ENCODE results near the gene SLC17A4.

DNA sequence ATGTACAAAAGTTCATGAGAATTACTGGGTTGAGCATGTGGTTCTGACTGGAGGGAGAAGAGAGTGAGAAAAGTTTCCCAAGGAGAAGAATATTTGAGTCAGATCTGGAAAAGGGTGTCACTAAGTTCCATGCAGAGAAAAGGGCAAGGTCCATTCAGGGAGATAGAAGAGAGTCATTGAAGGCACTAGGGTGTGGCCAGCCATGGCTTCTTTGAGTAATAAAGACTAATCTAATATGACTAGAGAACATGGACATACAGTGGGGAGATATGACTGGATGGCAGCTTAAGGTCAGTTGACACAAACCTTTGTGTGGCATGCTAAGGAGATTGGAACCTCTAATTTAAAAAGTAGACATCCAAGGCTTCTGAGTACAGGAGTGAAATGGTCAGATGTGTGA, 10.7 kb upstream of the SLC17A4 start:
- TF ChIP-seq CTCF (IDR thresholded peaks at IDR 0.05) = no peak
- TF ChIP-seq POLR2A (IDR thresholded peaks at IDR 0.05) = no peak
